GM10266 (cell line): Measurements from ENCODE around the gene PKNOX2.

ENCODE experiments used
- DNase-seq: peaks from one replicate; pipeline ENCODE4 v3.0.0; 2012; ENCODE audit errors: extremely low spot score
- CTCF ChIP-seq: IDR thresholded peaks from 2 replicates; pipeline ENCODE4 v1.5.1; 2012; ENCODE audit warnings: mild to moderate bottlenecking, low read depth; ENCODE audit not compliant: control insufficient read depth, insufficient read depth; ENCODE audit errors: missing control alignments

The PKNOX2 gene

GRCh38 chr11:125268611-125269010 lies 104.1 kb downstream of the PKNOX2 start:
- DNase-seq: no peak
- TF ChIP-seq CTCF: no peak

DNA sequence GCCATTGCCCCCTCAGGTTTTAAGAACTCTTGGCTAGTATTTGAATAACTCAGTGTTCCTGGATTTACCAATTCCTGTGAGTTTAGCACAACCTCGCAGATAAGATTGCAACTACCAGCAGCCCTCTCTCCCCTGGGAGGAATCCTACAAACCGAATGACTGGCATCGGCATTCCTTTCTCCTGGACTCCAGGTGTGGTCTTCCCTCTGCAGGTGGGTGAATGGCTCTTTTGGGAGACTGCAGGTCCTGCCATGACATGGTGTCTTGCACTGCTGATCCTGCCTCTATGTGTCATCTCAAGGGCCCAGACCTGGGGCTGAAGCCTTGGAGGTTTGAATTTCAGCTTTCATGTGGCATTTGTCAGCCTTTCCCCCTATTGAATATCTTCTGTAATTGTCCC lies 105.6 kb downstream of the PKNOX2 start:
- no peak for DNase-seq
- TF ChIP-seq CTCF: no peak

GRCh38 chr11:125270711-125271110 lies 106.2 kb downstream of the PKNOX2 start:
- no peak for DNase-seq
- no peak for TF ChIP-seq CTCF

- TF ChIP-seq CTCF: no peak
- DNase-seq: no peak
These were observed 107.0 kb downstream of the PKNOX2 start for GRCh38 chr11:125271483-125272091.

- no peak for TF ChIP-seq CTCF
- DNase-seq: no peak
These were observed 107.5 kb downstream of the PKNOX2 start for GRCh38 chr11:125272092-125272491.

DNA sequence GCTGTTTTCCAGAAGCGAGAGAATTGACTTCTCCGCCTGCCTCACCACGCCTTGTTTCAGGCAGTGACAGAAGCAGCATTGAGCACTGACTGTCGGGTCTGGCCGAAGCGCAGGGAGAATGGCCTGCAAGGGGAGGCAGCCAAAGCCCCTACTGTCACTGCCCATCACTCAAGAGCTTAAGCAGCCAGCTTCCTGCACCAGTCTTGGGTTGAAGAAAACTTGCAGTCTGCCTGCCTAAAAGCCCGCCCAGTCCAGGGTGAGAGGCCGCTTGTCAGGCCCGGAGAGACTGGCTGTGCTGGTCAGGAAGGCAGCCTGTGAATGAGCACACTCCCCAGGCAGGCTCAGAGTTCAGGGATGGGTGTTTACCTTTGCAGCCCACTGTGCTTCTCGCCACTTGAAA lies 108.3 kb downstream of the PKNOX2 start:
- DNase-seq: no peak
- no peak for TF ChIP-seq CTCF

DNA sequence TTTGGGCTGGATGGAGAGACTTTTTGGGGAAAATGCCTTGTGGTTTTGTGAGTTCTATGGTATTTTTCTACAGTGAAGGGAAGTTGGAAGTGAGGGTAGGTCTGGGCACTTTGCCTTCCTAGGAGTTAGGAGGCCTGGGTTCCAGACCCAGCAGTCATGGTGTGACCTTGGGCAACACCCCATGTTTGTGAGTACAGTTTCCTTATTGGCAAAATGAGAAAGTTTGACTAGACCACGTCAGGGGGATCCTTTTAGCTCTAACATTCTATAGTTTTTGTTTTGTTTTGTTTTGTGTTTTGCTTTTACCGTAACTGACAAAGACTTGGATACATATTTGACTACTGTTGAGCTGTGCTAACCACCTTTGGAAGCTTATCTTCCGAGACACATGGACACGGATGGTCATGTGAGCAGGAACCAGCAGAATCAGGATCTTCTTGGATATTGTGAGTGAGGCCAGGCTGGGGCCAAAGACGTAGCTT lies 109.0 kb downstream of the PKNOX2 start:
- no peak for DNase-seq

More for the DNA sequence above, 109.0 kb downstream of the PKNOX2 start:
- no peak for TF ChIP-seq CTCF
